ENCODE results near the gene GPR75.
"Not testable (repeated sequence)": the region's sequence is repeated elsewhere in the genome, so short reads cannot be mapped to it uniquely, and the experiment has no call there.

GPR75 gene

GRCh38 chr2:53854678-53855077 lies 5.1 kb downstream of the GPR75 start:
- no peak for DNase-seq (ENCODE audit: low read depth in 2 of 2, low spot score in 1 of 2)

GRCh38 chr2:53852532-53852931 lies 7.2 kb downstream of the GPR75 start:
- DNase-seq (ENCODE audit: low read depth in 2 of 2, low spot score in 1 of 2): no peak

DNA sequence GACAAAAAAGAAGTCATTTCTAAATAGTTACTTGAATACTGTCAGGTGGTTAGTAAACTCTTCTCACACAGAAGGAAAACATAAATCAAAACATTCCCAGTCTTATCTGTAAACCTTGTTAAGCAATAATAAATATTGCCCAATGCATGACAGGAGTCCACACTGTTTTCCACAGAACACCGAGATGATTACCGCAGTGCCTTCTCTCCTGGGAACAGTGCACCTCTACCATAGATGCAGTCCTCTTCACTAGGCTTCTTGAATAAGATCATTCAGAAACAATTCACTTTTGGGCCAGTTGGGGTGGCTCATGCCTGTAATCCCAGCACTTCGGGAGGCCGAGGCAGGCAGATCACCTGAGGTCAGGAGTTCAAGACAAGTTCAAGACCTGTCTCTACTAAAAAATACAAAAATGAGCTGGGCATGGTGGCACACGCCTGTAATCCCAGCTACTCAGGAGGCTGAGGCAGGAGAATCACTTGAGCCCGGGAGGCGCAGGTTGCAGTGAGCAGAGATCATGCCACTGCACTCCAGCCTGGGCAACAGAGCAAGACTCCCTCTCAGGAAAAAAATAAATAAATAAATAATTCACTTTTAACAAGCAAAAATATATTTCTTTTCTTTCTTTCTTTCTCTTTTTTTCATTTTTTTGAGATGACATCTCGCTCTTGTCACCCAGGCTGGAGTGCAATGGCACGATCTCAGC lies 8.6 kb downstream of the GPR75 start:
- DNase-seq (ENCODE audit: low read depth in 2 of 2, low spot score in 1 of 2): not testable (repeated sequence)

DNA sequence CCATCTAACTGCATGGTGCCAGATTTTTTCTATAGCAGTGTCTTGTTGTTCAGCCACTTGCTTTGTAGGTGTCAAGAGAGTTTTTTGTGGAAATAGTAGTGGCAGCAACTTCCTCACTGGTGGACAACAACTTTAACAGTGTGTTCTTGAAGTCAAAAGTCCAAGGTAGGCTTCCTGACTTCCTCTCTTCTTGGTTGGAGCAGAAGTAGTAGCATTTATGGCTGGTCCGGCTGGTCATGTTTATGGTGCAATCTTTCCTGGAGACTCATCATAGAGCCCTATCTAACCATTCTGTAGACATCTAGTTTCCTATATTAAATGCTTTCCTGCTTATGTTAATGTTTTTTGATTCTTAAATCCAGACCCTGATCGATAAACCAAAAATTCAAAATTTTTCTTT lies 11.7 kb downstream of the GPR75 start:
- DNase-seq (ENCODE audit: low read depth in 2 of 2, low spot score in 1 of 2): no peak

- no peak for DNase-seq (ENCODE audit: low read depth in 2 of 2, low spot score in 1 of 2)
Measured at GRCh38 chr2:53843595-53843994, 16.2 kb downstream of the GPR75 start.

- DNase-seq (ENCODE audit: low read depth in 2 of 2, low spot score in 1 of 2): no peak
Measured at GRCh38 chr2:53842891-53843290, 16.9 kb downstream of the GPR75 start.

- not testable (repeated sequence) for DNase-seq (ENCODE audit: low read depth in 2 of 2, low spot score in 1 of 2)
Measured at GRCh38 chr2:53841651-53842050, 18.1 kb downstream of the GPR75 start.

DNA sequence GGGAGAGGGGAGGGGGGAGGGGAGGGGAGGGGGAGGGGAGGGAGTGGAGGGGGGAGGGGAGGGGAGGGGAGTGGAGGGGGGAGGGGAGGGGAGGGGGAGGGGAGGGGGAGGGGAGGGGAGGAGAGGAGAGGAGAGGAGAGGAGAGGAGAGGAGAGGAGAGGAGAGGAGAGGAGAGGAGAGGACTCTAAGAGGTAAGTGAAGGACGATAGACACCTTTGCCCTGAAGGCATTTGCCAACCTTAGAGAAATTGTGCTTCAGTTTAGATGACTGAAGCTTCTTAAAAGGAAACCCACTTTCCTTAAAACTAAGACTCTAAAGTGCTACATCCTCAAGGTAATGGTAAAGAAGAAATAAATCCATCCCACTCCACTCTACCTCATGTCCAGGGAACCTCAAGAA lies 19.2 kb downstream of the GPR75 start:
- DNase-seq (ENCODE audit: low read depth in 2 of 2, low spot score in 1 of 2): no peak

GRCh38 chr2:53829980-53830290 lies 29.8 kb downstream of the GPR75 start:
- not testable (repeated sequence) for DNase-seq (ENCODE audit: low read depth in 2 of 2, low spot score in 1 of 2)

DNA sequence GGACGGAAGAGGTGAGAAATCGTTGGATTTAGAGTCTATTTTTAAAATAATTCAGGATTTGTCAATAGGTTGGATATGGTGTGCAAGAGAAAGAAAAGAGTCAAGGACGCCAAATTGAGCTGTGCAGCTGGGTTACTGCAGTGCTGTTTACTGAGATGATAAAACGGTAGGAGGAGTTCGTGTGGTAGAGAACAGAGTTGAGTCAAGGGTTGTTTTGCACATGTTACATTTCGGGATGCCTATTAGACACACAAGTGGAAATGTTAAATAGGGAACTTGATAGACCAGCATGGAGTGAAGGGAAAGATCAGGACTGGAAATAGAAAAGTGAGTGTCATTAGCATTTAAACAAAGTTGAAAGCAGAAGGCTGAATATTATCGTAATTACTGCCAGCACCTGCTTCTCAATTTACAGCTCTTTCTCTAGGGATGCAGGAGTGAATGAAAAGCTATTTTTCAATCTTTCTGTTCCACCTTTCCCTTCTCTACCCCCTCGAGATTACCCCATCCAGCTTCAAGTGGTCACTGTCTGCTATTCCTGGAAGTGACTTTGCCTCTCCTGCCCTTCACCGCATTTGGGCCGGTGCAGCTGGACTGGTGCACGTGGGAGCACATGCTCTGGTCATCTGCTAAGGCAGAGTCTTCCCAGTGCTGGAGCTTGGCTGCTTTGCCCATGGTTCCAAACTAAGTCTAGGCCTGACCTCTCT lies 30.3 kb downstream of the GPR75 start:
- DNase-seq (ENCODE audit: low read depth in 2 of 2, low spot score in 1 of 2): no peak

GRCh38 chr2:53828331-53828730 lies 31.4 kb downstream of the GPR75 start:
- no peak for DNase-seq (ENCODE audit: low read depth in 2 of 2, low spot score in 1 of 2)

DNA sequence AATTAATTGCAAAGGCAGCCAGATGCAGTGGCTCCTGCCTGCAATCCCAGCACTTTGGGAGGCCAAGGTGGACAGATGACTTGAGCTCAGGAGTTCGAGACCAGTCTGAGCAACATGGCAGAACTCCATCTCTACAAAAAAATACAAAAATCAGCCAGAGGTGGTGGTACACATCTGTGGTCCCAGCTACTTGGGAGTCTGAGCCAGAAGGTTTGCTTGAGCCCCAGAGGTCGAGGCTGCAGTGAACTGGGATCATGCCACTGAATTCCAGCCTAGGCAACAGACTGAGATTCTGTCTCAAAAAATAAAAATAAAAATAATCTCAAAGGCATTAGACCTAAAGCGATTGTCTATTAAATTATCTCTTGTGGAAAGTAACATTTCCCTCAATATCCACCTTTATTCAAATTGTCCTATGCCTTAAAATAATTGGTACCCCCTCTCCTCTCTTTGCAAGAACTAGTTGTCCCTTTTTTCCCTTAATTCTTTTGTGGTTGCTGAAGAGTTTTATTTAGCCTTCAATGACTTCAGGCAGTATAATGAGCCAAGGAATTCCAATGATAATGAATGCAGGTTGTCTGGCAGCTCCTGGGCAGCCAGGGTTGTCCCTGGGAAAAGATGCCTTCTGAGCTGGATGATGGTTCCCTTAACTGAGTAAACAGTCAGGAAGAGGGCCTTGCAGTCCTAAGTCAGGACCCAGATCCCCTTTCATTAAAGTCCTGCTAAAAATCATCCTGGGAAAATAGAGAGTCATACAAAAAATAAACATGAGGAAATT lies 32.2 kb downstream of the GPR75 start:
- no peak for DNase-seq (ENCODE audit: low read depth in 2 of 2, low spot score in 1 of 2)

DNA sequence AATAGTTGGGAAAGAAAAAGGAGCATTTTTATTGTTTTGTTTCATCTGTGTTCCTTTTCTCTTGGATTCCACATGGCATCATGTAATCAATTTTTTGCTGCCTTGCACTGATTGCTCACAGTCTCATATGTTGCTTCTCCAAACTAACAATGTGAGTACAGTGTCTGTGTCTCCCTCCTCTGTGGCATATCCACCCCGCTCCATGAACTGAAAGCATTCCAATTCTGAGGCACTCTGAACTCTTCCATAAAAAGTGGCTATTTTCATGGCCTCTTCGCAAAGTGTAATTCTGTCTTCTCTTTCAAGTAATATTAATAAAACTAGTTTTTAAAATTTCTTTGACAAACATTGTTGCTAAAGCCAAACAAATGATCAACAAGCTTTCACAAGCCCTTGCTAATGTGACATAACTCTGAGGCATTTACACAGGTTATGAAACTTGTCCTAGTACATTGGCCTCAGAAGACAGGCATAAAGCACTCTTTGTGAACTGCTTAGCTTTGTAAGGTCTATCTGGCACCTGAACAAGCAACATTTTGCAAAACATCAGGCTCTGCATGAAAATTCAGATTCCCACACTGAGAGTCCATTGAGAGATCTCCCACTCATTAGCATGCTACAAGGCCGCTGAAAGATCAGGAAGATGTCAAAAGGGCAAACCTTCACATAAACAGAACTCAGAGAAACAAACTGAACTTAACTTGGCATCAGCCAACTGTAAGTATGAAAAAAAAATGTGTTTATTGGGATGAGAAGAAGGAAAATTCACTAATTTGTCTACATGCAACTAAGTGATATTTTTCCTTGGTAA lies 33.0 kb downstream of the GPR75 start:
- no peak for DNase-seq (ENCODE audit: low read depth in 2 of 2, low spot score in 1 of 2)

DNA sequence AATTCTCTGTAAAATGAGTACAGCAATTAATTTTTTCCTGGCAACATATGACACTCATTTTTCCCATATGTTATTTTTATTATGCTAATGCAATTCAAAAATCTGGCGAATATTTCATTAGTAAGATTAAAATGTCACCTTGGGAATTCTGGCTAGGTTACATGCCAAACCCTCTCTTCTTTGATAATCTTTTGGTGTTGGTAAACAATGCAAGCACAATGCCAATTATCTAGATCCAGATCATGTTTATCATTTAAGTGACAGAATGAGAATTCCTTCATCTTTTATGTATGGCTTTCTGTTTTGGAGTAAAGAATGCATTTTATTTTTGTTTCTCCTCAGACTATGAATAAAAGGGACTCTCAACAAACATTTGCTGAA lies 33.7 kb downstream of the GPR75 start:
- no peak for DNase-seq (ENCODE audit: low read depth in 2 of 2, low spot score in 1 of 2)

DNA sequence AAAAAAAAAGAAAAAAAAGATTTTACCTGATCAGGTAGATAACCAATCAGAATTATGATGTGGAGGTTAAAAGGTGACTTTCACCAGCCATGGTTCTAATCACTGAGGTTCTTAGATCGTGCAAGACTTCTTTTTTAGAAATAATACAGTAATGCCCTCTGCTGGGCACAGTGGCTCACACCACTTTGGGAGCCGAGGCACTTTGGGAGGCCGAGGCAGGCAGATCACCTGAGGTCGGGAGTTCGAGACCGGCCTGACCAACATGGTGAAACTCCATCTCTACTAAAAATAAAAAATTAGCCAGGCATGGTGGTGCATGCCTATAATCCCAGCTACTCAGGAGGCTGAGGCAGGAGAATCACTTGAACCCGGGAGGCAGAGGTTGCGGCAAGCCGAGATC lies 36.1 kb downstream of the GPR75 start:
- DNase-seq (ENCODE audit: low read depth in 2 of 2, low spot score in 1 of 2): not testable (repeated sequence)

GRCh38 chr2:53821810-53822209 lies 38.0 kb downstream of the GPR75 start:
- DNase-seq (ENCODE audit: low read depth in 2 of 2, low spot score in 1 of 2): no peak

DNA sequence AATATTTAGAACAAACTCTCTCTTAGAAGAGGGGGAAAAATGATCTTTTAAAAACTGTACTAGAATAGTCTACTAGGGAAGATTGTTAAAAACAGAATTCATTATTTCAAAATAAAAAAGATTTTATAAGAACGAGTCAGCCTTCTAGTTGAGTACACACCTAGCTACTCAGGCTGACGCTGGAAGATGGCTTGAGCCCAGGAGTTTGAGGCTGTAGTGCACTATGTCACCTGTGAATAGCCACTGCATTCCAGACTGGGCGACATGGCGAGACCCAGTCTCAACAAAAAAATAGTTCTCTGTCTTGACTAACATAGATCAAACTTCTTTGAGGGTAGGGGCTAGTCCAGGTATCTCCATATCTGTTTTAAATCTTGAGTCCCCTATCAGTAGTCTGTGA lies 39.1 kb downstream of the GPR75 start:
- no peak for DNase-seq (ENCODE audit: low read depth in 2 of 2, low spot score in 1 of 2)

- DNase-seq (ENCODE audit: low read depth in 2 of 2, low spot score in 1 of 2): no peak
Measured at GRCh38 chr2:53820048-53820447, 39.7 kb downstream of the GPR75 start.

DNA sequence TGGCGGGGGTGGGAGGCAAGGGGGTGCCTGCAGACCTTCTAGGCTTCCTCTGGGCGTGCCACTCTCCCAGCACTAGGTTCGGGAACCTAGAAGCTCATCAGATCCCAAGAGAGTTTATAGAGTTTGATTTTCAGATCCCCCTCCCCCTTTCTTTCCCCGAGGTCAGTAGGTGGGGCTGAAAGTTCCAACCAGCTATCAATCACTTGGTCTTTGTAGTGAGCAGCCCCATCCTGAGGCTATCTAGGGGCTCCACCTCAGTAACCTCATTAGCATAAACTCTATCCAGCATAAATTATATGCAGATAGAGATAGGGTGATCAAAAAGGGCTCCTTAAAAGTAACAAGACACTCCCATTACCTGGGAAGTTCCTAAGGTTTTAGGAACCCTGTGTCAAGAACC lies 40.1 kb downstream of the GPR75 start:
- no peak for DNase-seq (ENCODE audit: low read depth in 2 of 2, low spot score in 1 of 2)

GRCh38 chr2:53818854-53819435 lies 40.8 kb downstream of the GPR75 start:
- no peak for DNase-seq (ENCODE audit: low read depth in 2 of 2, low spot score in 1 of 2)

- no peak for DNase-seq (ENCODE audit: low read depth in 2 of 2, low spot score in 1 of 2)
Measured at GRCh38 chr2:53813151-53813550, 46.6 kb downstream of the GPR75 start.
